SK-N-SH treated with all-trans-retinoic acid at 6 μM for 48 hours (cell line): ENCODE data around the gene OR6C2.

ENCODE experiments used
- ATAC-seq: fragments of 200-7000 bp; cut with Tn5 transposase; 3 replicates; pipeline ENCODE4 v1.9.1; 2020; ENCODE audit warnings: mild to moderate bottlenecking, moderate library complexity
- ARNTL ChIP-seq: fragments of 450-650 bp; formaldehyde crosslinking; IDR thresholded peaks from 2 replicates; pipeline ENCODE4 v1.5.0; 2020; ENCODE audit warnings: low read depth, mild to moderate bottlenecking, moderate library complexity, borderline replicate concordance
- BACH2 ChIP-seq: fragments of 250-450 bp; sonication (Bioruptor Pico); IDR thresholded peaks from 2 replicates; pipeline ENCODE4 v1.9.0; 2021; ENCODE audit warnings: mild to moderate bottlenecking, borderline replicate concordance
- CSDC2 ChIP-seq: fragments of 250-450 bp; sonication (Bioruptor Pico); IDR thresholded peaks from 2 replicates; pipeline ENCODE4 v1.5.0; 2020; ENCODE audit warnings: mild to moderate bottlenecking, moderate library complexity
- GLIS3 ChIP-seq: fragments of 250-450 bp; sonication (Bioruptor Pico); IDR thresholded peaks from 2 replicates; pipeline ENCODE4 v1.5.0; 2020; ENCODE audit warnings: mild to moderate bottlenecking, moderate library complexity
- ISL1 ChIP-seq: fragments of 250-450 bp; sonication (Bioruptor Pico); IDR thresholded peaks from 2 replicates; pipeline ENCODE4 v2.1.2; 2022; ENCODE audit warnings: mild to moderate bottlenecking, moderate library complexity
- OSR1 ChIP-seq: fragments of 250-450 bp; sonication (Bioruptor Pico); IDR thresholded peaks from 2 replicates; pipeline ENCODE4 v1.8.0; 2022; ENCODE audit warnings: moderate library complexity, mild to moderate bottlenecking, inconsistent platforms
- PPARA ChIP-seq: fragments of 250-450 bp; sonication (Bioruptor Pico); IDR thresholded peaks from 2 replicates; pipeline ENCODE4 v1.5.0; 2020; ENCODE audit warnings: mild to moderate bottlenecking, borderline replicate concordance
- RARB ChIP-seq: fragments of 250-450 bp; sonication (Bioruptor Pico); IDR thresholded peaks from 2 replicates; pipeline ENCODE4 v1.8.0; 2021; ENCODE audit warnings: mild to moderate bottlenecking, moderate library complexity
- SNAI2 ChIP-seq: fragments of 250-450 bp; sonication (Bioruptor Pico); IDR thresholded peaks from 2 replicates; pipeline ENCODE4 v1.5.0; 2020; ENCODE audit warnings: mild to moderate bottlenecking, moderate library complexity
- TCF4 ChIP-seq: fragments of 250-450 bp; sonication (Bioruptor Pico); IDR thresholded peaks from 2 replicates; pipeline ENCODE4 v1.8.0; 2021; ENCODE audit warnings: mild to moderate bottlenecking, moderate library complexity, borderline replicate concordance
- TOX ChIP-seq: fragments of 250-450 bp; sonication (Bioruptor Pico); IDR thresholded peaks from 2 replicates; pipeline ENCODE4 v1.8.0; 2021; ENCODE audit warnings: mild to moderate bottlenecking, moderate library complexity, borderline replicate concordance
- ZC3H10 ChIP-seq: fragments of 250-450 bp; sonication (Bioruptor Pico); IDR thresholded peaks from 2 replicates; pipeline ENCODE4 v1.5.1; 2021; ENCODE audit warnings: mild to moderate bottlenecking, moderate library complexity
- ZFP3 ChIP-seq: fragments of 250-450 bp; sonication (Bioruptor Pico); IDR thresholded peaks from 2 replicates; pipeline ENCODE4 v1.5.0; 2020; ENCODE audit warnings: mild to moderate bottlenecking, moderate library complexity
- ZFP30 ChIP-seq: fragments of 450-650 bp; formaldehyde crosslinking; IDR thresholded peaks from 2 replicates; pipeline ENCODE4 v1.5.0; 2022; ENCODE audit warnings: mild to moderate bottlenecking, moderate library complexity
- ZNF565 ChIP-seq: fragments of 450-650 bp; formaldehyde crosslinking; conservative IDR thresholded peaks from 2 replicates; pipeline ENCODE4 v1.5.0; 2020; ENCODE audit warnings: low read depth, mild to moderate bottlenecking, moderate library complexity
- ZNF70 ChIP-seq: fragments of 450-650 bp; formaldehyde crosslinking; IDR thresholded peaks from 2 replicates; pipeline ENCODE4 v1.5.0; 2020; ENCODE audit warnings: mild to moderate bottlenecking, moderate library complexity
- TF ChIP-seq, protein P1 (sequence below): fragments of 250-450 bp; sonication (Bioruptor Pico); IDR thresholded peaks from 2 replicates; pipeline ENCODE4 v1.5.1; 2020; ENCODE audit warnings: low read depth, mild to moderate bottlenecking, moderate library complexity
- TF ChIP-seq, protein P2 (sequence below): fragments of 250-450 bp; sonication (Bioruptor Pico); IDR thresholded peaks from 2 replicates; pipeline ENCODE4 v1.5.1; 2021; ENCODE audit warnings: mild to moderate bottlenecking, moderate library complexity
- TF ChIP-seq, protein P3 (sequence below): fragments of 250-450 bp; sonication (Bioruptor Pico); IDR thresholded peaks from 2 replicates; pipeline ENCODE4 v1.8.0; 2020; ENCODE audit warnings: mild to moderate bottlenecking, moderate library complexity, borderline replicate concordance
- TF ChIP-seq, protein P4 (sequence below): fragments of 250-450 bp; sonication (Bioruptor Pico); IDR thresholded peaks from 2 replicates; pipeline ENCODE4 v1.8.0; 2021; ENCODE audit warnings: low read depth, mild to moderate bottlenecking, moderate library complexity, borderline replicate concordance

OR6C2 gene

DNA sequence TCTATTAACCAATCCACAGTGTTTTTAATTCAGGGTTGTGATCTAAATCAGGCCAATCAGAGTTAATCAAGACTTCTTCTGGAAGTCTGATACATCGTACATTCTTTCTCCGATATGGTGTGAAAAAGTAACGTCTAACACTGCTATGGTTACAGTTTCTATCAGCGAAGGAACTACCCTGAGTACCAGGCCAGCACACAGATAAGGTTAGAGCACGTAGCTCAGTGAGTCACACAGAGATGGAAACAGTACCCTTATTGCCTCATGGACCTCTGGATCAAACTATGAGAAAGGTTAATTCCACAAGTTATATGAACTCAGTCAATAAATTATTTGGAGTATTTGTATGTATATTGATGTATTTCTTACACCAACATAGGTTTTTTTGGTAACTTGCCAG is 51.6 kb downstream of the OR6C2 start:
- TF ChIP-seq GLIS3 (no peak), TOX (CRISPR knock-in tag) (no peak), ARNTL (CRISPR knock-in tag) (no peak), PPARA (CRISPR knock-in tag) (no peak), OSR1 (CRISPR knock-in tag) (no peak)
- no peak for ATAC-seq

DNA sequence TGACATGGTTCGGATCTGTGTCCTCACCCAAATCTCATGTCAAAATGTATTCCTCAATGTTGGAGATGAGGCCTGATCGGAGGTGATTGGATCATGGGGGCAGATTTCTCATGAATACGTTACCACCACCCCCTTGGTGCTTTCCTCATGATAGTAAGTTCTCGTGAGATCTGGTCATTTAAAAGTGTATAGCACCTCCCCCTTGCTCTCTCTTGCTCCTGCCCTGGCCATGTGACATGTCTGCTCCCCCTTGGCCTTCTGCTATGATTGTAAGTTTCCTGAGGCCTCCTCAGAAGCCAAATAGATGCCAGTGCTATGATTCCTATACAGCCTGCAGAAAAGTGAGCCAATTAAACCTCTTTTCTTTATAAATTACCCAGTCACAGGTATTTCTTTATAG is 55.4 kb downstream of the OR6C2 start:
- TF ChIP-seq, protein P1, sequence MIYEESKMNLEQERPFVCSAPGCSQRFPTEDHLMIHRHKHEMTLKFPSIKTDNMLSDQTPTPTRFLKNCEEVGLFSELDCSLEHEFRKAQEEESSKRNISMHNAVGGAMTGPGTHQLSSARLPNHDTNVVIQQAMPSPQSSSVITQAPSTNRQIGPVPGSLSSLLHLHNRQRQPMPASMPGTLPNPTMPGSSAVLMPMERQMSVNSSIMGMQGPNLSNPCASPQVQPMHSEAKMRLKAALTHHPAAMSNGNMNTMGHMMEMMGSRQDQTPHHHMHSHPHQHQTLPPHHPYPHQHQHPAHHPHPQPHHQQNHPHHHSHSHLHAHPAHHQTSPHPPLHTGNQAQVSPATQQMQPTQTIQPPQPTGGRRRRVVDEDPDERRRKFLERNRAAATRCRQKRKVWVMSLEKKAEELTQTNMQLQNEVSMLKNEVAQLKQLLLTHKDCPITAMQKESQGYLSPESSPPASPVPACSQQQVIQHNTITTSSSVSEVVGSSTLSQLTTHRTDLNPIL (CRISPR knock-in tag), result no peak
- no peak for TF ChIP-seq BACH2 (CRISPR knock-in tag)
- TF ChIP-seq ZNF70 (CRISPR knock-in tag), result no peak
- no peak for TF ChIP-seq TCF4
- no peak for TF ChIP-seq ZFP3
- no peak for TF ChIP-seq ARNTL (CRISPR knock-in tag)
- no peak for TF ChIP-seq ZFP30 (CRISPR knock-in tag)
- no peak for TF ChIP-seq RARB (CRISPR knock-in tag)
- no peak for TF ChIP-seq ZNF565 (CRISPR knock-in tag)
- ATAC-seq, result no peak

DNA sequence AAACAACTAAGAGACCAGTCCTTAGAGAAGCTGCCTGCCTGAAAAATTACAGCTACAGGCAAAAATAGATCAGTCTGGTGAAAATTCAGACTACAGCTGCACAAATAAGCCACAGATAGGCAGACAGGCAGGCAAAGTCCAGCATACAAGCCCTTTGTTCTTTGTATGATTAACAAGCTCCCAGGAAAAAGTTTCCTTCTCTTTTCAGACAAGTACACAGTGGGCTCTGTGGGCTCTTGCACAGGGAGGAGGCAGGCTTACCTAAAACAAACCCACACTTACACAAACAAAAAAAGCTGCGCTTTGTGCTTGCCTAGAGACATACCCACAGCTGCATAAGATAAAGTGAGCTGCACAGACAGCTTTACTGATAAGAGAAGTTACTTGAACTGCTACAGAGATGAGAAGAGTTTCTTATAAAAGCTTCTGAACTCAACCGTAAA is 56.0 kb downstream of the OR6C2 start:
- no peak for TF ChIP-seq ZFP3
- TF ChIP-seq, protein P2, sequence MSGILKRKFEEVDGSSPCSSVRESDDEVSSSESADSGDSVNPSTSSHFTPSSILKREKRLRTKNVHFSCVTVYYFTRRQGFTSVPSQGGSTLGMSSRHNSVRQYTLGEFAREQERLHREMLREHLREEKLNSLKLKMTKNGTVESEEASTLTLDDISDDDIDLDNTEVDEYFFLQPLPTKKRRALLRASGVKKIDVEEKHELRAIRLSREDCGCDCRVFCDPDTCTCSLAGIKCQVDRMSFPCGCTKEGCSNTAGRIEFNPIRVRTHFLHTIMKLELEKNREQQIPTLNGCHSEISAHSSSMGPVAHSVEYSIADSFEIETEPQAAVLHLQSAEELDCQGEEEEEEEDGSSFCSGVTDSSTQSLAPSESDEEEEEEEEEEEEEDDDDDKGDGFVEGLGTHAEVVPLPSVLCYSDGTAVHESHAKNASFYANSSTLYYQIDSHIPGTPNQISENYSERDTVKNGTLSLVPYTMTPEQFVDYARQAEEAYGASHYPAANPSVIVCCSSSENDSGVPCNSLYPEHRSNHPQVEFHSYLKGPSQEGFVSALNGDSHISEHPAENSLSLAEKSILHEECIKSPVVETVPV (CRISPR knock-in tag), result no peak
- TF ChIP-seq TCF4, result no peak
- no peak for TF ChIP-seq ZNF70 (CRISPR knock-in tag)
- TF ChIP-seq, protein P3, sequence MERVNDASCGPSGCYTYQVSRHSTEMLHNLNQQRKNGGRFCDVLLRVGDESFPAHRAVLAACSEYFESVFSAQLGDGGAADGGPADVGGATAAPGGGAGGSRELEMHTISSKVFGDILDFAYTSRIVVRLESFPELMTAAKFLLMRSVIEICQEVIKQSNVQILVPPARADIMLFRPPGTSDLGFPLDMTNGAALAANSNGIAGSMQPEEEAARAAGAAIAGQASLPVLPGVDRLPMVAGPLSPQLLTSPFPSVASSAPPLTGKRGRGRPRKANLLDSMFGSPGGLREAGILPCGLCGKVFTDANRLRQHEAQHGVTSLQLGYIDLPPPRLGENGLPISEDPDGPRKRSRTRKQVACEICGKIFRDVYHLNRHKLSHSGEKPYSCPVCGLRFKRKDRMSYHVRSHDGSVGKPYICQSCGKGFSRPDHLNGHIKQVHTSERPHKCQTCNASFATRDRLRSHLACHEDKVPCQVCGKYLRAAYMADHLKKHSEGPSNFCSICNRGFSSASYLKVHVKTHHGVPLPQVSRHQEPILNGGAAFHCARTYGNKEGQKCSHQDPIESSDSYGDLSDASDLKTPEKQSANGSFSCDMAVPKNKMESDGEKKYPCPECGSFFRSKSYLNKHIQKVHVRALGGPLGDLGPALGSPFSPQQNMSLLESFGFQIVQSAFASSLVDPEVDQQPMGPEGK (CRISPR knock-in tag), result no peak
- ATAC-seq, result no peak

DNA sequence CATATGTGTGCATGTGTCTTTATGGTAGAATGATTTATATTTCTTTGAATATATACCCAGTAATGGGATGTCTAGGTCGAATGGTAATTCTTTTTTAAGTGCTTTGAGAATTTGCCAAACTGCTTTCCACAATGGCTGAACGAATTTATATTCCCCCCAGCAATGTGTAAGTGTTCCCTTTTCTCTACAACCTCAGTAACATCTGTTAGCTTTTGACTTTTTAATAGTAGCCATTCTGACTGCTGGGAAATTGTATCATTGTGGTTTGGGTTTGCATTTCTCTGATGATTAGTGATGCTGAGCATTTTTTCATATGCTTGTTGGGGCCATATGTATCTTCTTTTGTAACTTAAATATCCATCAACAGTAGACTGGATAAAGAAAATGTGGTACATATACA is 57.7 kb downstream of the OR6C2 start:
- TF ChIP-seq ISL1 (CRISPR knock-in tag), result no peak
- TF ChIP-seq ZNF70 (CRISPR knock-in tag), result no peak
- no peak for TF ChIP-seq ZNF565 (CRISPR knock-in tag)
- no peak for TF ChIP-seq TOX (CRISPR knock-in tag)
- no peak for TF ChIP-seq ZFP30 (CRISPR knock-in tag)
- no peak for TF ChIP-seq OSR1 (CRISPR knock-in tag)
- TF ChIP-seq ZC3H10 (CRISPR knock-in tag), result no peak
- no peak for TF ChIP-seq GLIS3
- TF ChIP-seq, protein P4, sequence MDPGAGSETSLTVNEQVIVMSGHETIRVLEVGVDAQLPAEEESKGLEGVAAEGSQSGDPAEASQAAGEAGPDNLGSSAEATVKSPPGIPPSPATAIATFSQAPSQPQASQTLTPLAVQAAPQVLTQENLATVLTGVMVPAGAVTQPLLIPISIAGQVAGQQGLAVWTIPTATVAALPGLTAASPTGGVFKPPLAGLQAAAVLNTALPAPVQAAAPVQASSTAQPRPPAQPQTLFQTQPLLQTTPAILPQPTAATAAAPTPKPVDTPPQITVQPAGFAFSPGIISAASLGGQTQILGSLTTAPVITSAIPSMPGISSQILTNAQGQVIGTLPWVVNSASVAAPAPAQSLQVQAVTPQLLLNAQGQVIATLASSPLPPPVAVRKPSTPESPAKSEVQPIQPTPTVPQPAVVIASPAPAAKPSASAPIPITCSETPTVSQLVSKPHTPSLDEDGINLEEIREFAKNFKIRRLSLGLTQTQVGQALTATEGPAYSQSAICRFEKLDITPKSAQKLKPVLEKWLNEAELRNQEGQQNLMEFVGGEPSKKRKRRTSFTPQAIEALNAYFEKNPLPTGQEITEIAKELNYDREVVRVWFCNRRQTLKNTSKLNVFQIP (CRISPR knock-in tag), result no peak
- TF ChIP-seq SNAI2 (CRISPR knock-in tag), result no peak
- TF ChIP-seq CSDC2, result no peak
- TF ChIP-seq BACH2 (CRISPR knock-in tag), result no peak
- TF ChIP-seq PPARA (CRISPR knock-in tag), result no peak
- TF ChIP-seq, all 23 proteins: peak for 0
- ATAC-seq, result no peak
